SK-N-SH treated with all-trans-retinoic acid at 6 μM for 48 hours (cell line): Measurements from ENCODE around the gene CCDC17.
A peak's percentile ranks its signal among the peaks of the same experiment; 100 is the strongest.
"Not testable (repeated sequence)": the region's sequence is repeated elsewhere in the genome, so short reads cannot be mapped to it uniquely, and the experiment has no call there.

Experiments used
- ATAC-seq: fragments of 200-7000 bp; cut with Tn5 transposase; 3 replicates; pipeline ENCODE4 v1.9.1; 2020; ENCODE audit warnings: mild to moderate bottlenecking, moderate library complexity
- ARNTL ChIP-seq: fragments of 450-650 bp; formaldehyde crosslinking; IDR thresholded peaks from 2 replicates; pipeline ENCODE4 v1.5.0; 2020; ENCODE audit warnings: low read depth, mild to moderate bottlenecking, moderate library complexity, borderline replicate concordance
- CREB5 ChIP-seq: fragments of 250-450 bp; sonication (Bioruptor Pico); IDR thresholded peaks from 2 replicates; pipeline ENCODE4 v1.5.1; 2020; ENCODE audit warnings: low read depth, mild to moderate bottlenecking, moderate library complexity
- CSDC2 ChIP-seq: fragments of 250-450 bp; sonication (Bioruptor Pico); IDR thresholded peaks from 2 replicates; pipeline ENCODE4 v1.5.0; 2020; ENCODE audit warnings: mild to moderate bottlenecking, moderate library complexity
- ESRRG ChIP-seq: fragments of 250-450 bp; sonication (Bioruptor Pico); IDR thresholded peaks from 2 replicates; pipeline ENCODE4 v1.6.1; 2021; ENCODE audit warnings: mild to moderate bottlenecking
- GLIS3 ChIP-seq: fragments of 250-450 bp; sonication (Bioruptor Pico); IDR thresholded peaks from 2 replicates; pipeline ENCODE4 v1.5.0; 2020; ENCODE audit warnings: mild to moderate bottlenecking, moderate library complexity
- ISL1 ChIP-seq: fragments of 250-450 bp; sonication (Bioruptor Pico); IDR thresholded peaks from 2 replicates; pipeline ENCODE4 v2.1.2; 2022; ENCODE audit warnings: mild to moderate bottlenecking, moderate library complexity
- OSR1 ChIP-seq: fragments of 250-450 bp; sonication (Bioruptor Pico); IDR thresholded peaks from 2 replicates; pipeline ENCODE4 v1.8.0; 2022; ENCODE audit warnings: moderate library complexity, mild to moderate bottlenecking, inconsistent platforms
- PATZ1 ChIP-seq: fragments of 250-450 bp; sonication (Bioruptor Pico); IDR thresholded peaks from 2 replicates; pipeline ENCODE4 v1.8.0; 2020; ENCODE audit warnings: mild to moderate bottlenecking, moderate library complexity, borderline replicate concordance
- POU6F1 ChIP-seq: fragments of 250-450 bp; sonication (Bioruptor Pico); IDR thresholded peaks from 2 replicates; pipeline ENCODE4 v1.8.0; 2021; ENCODE audit warnings: low read depth, mild to moderate bottlenecking, moderate library complexity, borderline replicate concordance
- SNAI2 ChIP-seq: fragments of 250-450 bp; sonication (Bioruptor Pico); IDR thresholded peaks from 2 replicates; pipeline ENCODE4 v1.5.0; 2020; ENCODE audit warnings: mild to moderate bottlenecking, moderate library complexity
- TOX ChIP-seq: fragments of 250-450 bp; sonication (Bioruptor Pico); IDR thresholded peaks from 2 replicates; pipeline ENCODE4 v1.8.0; 2021; ENCODE audit warnings: mild to moderate bottlenecking, moderate library complexity, borderline replicate concordance
- TSHZ2 ChIP-seq: fragments of 250-450 bp; sonication (Bioruptor Pico); IDR thresholded peaks from 2 replicates; pipeline ENCODE4 v1.5.0; 2020; ENCODE audit warnings: mild to moderate bottlenecking, moderate library complexity
- ZC3H10 ChIP-seq: fragments of 250-450 bp; sonication (Bioruptor Pico); IDR thresholded peaks from 2 replicates; pipeline ENCODE4 v1.5.1; 2021; ENCODE audit warnings: mild to moderate bottlenecking, moderate library complexity
- ZFP3 ChIP-seq: fragments of 250-450 bp; sonication (Bioruptor Pico); IDR thresholded peaks from 2 replicates; pipeline ENCODE4 v1.5.0; 2020; ENCODE audit warnings: mild to moderate bottlenecking, moderate library complexity
- ZNF565 ChIP-seq: fragments of 450-650 bp; formaldehyde crosslinking; conservative IDR thresholded peaks from 2 replicates; pipeline ENCODE4 v1.5.0; 2020; ENCODE audit warnings: low read depth, mild to moderate bottlenecking, moderate library complexity
- ZNF70 ChIP-seq: fragments of 450-650 bp; formaldehyde crosslinking; IDR thresholded peaks from 2 replicates; pipeline ENCODE4 v1.5.0; 2020; ENCODE audit warnings: mild to moderate bottlenecking, moderate library complexity
- ZNF8 ChIP-seq: fragments of 450-650 bp; formaldehyde crosslinking; IDR thresholded peaks from 2 replicates; pipeline ENCODE4 v1.5.0; 2020; ENCODE audit warnings: mild to moderate bottlenecking, moderate library complexity

CCDC17 gene

GRCh38 chr1:45604239-45604638 is 19.6 kb downstream of the CCDC17 start (continued):
- TF ChIP-seq PATZ1 (CRISPR knock-in tag) (no peak), ZNF70 (no peak)
- TF ChIP-seq, all 23 proteins: peak for 0

- not testable (repeated sequence) for ATAC-seq
Observed at GRCh38 chr1:45596765-45597164, 27.1 kb downstream of the CCDC17 start.

- no peak for ATAC-seq
- TF ChIP-seq ZFP3 (no peak), ISL1 (no peak), OSR1 (CRISPR knock-in tag) (no peak), ZNF565 (CRISPR knock-in tag) (no peak), TOX (CRISPR knock-in tag) (no peak), GLIS3 (CRISPR knock-in tag) (no peak), ESRRG (no peak), ZC3H10 (CRISPR knock-in tag) (no peak), CSDC2 (CRISPR knock-in tag) (no peak), PATZ1 (CRISPR knock-in tag) (no peak), SNAI2 (no peak), ARNTL (no peak), ZNF8 (CRISPR knock-in tag) (no peak), CREB5 (CRISPR knock-in tag) (no peak)
- TF ChIP-seq, all 23 proteins: peak for 0
Observed at GRCh38 chr1:45594412-45594811, 29.4 kb downstream of the CCDC17 start.

GRCh38 chr1:45589861-45590260 is 34.0 kb downstream of the CCDC17 start:
- ATAC-seq = peak; percentile 8
- TF ChIP-seq ISL1 (no peak), GLIS3 (CRISPR knock-in tag) (no peak), PATZ1 (CRISPR knock-in tag) (no peak), TSHZ2 (CRISPR knock-in tag) (no peak), ZFP3 (no peak), ARNTL (no peak), CSDC2 (CRISPR knock-in tag) (no peak), POU6F1 (CRISPR knock-in tag) (no peak), SNAI2 (no peak)
